Middle frontal gyrus (tissue), 1 donor: ENCODE data around the gene RAPGEF2.

ENCODE experiments used
- DNase-seq: peaks from one replicate; pipeline ENCODE4 v3.0.0-alpha.2; 2015; ENCODE audit warnings: low spot score; ENCODE audit errors: extremely low spot score

RAPGEF2 gene

DNA sequence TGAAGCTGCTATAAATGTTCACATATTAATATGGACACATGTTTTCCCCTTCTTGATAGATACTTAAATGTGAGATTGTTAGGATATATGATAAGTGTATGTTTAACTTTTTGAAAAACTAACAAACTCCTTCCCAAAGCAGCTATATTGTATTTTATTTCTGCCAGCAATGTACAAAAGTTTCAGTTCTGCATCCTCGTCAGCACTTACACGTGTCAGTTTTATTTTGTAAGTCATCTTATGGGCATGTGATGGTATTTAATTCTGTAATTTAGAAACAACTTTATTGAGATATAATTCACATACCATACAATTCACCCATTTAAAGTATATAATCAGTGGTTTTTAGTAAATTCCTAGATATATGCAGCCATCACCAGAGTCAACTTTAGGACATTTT is 31.6 kb downstream of the RAPGEF2 start:
- no peak for DNase-seq

DNA sequence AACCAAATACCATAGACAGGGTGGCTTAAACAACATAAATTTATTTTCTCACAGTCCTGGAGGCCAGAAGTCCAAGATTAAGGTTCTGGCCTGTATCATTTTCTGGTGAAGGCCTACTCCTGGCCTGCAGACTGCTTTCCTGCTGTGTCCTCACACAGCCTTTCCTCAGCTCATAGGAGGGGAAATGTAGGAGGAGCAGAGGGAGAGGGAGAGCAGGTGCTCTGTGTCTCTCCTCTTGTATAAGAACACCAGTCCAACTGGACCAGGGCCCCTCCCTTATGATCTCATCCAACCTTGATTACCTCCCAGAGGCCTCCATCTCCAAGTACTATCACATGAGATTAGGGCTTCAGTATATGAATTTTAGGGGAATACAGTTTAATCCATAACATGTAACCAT is 34.3 kb downstream of the RAPGEF2 start:
- DNase-seq, result no peak

DNA sequence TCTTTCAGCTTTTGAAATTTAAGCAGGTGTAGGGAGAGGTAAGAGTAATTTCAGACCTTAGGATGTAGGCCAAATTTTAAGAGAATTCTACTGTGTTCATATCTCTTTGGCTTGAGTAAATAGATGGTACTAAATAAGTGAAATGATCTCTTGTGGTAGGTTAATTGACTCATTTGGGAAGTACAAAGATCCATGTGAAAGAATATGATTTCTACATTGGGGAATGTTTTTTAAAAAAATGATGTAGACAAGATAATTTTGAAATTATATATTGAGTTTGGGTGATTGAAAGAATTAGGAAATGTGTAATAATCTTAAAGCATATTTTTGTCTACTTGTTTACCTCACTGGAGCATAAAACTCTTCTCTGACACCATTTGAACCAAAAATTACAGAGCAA is 35.6 kb downstream of the RAPGEF2 start:
- DNase-seq, result no peak

GRCh38 chr4:159141193-159141592 is 38.3 kb downstream of the RAPGEF2 start:
- DNase-seq, result no peak

GRCh38 chr4:159142241-159142640 is 39.4 kb downstream of the RAPGEF2 start:
- DNase-seq, result peak; percentile 45

DNA sequence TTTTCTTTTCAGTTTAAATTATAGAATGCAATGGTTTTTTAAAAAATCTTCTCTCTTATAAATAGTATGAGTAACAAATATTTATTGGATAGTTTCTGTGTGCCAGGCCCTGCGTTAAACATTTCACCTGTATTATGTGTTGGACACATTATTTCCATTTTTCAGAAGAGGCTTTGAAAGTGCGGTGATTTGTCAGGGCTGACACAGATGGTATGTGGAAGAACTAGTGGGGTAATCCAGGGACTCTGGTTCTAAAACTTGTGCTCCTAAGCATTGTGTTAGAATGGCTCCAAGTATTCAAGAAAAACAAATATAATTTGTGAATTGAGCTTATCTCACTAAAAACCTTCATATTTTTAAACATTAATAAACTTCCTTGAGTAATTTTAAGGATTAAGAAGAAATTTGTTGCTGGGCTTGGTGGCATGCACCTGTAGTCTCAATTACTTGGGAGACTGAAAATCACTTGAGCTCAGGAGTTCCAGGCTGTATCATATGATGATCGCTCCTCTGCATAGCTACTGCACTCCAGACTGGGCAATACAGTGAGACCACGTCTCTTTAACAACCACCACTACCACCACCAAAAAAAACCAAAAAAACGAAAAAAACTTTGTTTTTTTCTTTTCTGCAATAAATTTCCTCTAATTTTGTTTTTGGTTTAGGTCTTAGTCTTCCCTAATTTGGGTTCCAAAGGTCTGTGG is 40.0 kb downstream of the RAPGEF2 start:
- DNase-seq, result no peak

DNA sequence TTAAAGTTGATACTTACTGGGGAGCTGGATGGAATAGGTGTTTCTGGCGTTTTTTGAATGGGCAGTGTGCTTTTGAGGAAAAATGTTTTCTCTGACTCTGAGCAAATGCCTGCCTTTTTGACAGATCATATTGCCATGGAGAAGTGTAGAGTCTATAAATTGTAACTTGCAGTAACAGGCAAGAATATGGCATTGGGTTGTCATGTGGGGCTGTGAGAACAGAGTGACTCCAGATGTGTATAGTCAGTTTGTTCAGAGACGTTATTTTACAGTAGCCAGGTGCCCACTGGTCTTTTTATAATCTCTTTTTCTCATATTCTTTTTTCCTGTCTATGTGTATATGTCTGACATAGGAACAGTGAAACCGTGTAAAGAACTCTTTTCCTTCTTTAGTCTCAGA is 40.8 kb downstream of the RAPGEF2 start:
- DNase-seq, result no peak

- DNase-seq, result no peak
Measured at GRCh38 chr4:159144112-159144694, 41.3 kb downstream of the RAPGEF2 start.

DNA sequence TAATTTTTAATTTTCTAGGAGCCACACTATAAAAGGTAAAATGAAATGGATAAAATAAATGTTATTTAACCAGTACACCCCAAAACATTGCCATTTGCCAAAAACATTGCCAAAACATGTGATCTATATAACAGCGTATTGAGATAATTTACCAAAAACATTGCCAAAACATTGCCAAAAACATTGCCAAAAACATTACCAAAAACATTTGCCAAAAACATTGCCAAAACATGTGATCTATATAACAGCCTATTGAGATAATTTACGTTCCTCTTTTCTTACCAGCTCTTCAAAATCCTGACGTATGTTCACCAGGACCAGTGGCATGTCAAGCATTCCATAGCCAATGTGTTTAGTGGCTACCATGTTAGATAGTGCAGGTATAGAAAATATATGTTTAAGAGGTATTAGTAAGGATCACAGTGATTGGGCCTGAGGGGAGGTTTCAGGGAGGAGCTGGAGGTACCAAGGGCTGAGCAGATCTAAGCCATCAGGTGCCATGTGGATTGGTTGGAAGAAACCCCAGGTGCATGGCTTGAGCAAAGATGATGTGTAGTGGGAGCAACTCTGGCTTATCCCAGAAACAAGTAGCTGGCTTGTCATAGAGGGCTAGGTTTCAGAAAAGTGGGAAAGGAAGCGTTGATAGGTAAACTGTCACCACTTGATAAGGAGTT is 42.6 kb downstream of the RAPGEF2 start:
- no peak for DNase-seq

GRCh38 chr4:159145992-159146330 is 43.1 kb downstream of the RAPGEF2 start:
- DNase-seq, result no peak

DNA sequence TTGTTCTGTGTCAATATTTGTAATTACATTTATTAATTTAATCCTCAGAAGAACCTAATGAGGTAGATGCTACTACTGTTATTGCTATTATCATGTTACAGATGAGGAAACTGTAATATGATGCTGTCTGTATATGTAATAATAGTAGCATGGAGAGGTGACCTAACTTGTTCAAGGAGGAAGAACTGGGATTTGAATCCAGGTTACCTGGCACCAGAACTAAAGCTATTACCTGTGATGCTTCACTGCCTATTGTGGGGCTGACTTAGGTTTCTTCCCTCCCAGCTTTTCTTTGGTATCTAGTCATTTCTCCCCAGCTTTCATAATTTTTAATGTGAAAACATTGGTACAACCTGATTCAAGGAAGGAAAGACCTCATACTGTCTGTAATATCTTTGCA is 43.6 kb downstream of the RAPGEF2 start:
- no peak for DNase-seq

- DNase-seq, result no peak
Measured at GRCh38 chr4:159148441-159148840, 45.6 kb downstream of the RAPGEF2 start.

DNA sequence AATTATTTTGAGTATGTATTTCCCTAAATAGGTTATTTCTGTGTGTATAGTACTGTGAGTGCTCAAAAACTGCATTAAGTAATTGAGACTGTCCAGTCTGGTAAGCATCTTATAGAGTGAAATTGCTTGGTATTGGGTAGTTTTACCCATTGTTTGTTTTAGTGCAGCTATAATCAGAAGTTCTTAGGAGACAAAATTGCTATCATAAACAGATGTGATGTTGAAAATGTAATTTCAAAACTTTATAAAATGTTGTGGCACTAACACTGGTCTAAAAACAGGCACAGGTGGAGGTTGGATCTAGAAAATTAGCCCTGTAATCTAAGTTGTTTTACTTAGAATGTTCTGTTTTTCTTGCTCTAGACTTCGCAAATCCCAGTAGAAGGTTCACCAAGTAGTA is 46.8 kb downstream of the RAPGEF2 start:
- no peak for DNase-seq

- no peak for DNase-seq
Measured at GRCh38 chr4:159150396-159150795, 47.5 kb downstream of the RAPGEF2 start.

DNA sequence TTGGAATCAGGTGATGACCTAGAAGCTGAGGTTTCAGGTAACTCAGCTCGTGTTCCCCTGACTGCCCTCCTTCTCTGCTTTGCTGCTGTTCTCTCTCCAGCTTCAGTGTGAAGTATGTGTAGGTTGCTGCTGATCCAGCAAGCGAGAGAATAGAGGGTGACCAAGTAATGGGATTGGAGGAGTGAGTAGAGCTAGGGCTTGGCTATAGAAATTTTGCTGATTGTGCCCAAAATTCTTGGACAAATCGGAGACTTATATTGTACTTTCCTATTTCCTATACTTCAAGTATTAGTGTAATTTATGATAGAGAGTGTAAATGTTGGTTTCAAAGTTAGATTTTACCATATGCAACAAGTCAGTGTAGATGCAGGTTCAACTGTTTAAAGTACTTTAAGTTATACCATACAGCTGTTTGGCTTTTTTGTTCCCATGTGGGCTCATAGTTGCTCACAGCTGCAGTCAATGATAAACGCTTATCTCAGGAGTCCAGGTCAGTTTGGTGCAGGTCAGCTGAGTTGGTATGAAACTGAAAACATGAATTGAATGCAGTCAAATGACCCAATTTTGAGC is 48.0 kb downstream of the RAPGEF2 start:
- DNase-seq, result no peak

GRCh38 chr4:159151689-159152088 is 48.8 kb downstream of the RAPGEF2 start:
- DNase-seq, result no peak

DNA sequence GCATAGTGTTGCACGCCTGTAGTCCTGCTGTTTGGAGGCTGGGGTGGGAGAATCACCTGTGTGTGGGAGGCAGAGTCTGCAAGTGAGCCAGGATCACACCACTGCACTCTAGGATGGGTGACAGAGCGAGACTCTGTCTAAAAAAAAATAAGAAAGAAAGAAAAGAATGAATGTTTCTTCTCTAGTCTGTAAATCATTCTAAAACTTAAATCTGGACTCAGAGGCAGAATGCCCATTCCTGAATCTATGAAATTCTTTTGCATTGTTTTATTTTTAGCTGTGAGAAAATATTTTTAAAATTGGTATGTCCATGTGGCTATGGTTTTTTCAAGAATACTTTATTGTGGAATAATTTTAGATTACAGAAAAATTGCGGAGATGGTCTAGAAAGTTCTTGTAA is 49.3 kb downstream of the RAPGEF2 start:
- DNase-seq, result no peak

DNA sequence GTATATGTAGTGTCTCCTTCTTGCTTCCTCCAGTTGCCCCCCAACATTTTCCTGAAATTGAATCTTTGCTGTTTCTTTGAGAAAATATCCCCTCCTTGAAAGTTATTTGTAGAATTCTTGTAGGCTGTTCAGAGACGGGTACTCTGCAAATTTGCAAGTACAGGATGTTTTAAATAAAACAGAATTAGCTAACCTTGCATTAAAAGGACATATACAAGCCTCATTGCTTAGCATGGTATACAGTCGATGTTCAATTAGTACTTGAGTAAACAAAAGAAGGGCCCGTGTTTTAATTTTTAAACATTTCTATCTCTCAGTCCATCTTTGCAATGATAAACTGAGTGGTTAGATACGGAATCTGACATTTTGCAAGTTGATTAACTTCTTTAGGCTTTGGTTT is 50.8 kb downstream of the RAPGEF2 start:
- DNase-seq, result no peak

- no peak for DNase-seq
Measured at GRCh38 chr4:159155119-159155518, 52.2 kb downstream of the RAPGEF2 start.

GRCh38 chr4:159158083-159158617 is 55.3 kb downstream of the RAPGEF2 start:
- no peak for DNase-seq

DNA sequence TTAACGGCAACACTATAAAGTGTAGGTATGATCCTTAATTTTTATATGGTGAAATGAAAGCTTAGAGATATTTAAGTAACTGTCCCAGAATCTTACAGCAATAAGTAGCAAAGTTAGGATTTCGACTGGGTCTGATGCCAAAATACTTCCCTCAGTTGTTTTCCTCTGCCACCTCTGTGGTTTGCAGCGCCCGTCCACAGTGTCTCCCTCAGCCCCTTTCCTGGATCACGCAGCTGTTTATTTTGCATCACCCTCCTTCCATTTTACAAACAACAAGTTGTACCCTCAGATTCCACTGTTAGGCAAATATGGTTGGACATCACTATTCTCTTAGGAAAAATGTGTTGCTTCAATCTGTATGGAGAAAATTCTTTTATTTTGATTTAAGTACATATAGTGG is 56.1 kb downstream of the RAPGEF2 start:
- no peak for DNase-seq

- DNase-seq, result no peak
Measured at GRCh38 chr4:159159611-159160010, 56.7 kb downstream of the RAPGEF2 start.
